ENCODE results near the gene MOBP.

DNA sequence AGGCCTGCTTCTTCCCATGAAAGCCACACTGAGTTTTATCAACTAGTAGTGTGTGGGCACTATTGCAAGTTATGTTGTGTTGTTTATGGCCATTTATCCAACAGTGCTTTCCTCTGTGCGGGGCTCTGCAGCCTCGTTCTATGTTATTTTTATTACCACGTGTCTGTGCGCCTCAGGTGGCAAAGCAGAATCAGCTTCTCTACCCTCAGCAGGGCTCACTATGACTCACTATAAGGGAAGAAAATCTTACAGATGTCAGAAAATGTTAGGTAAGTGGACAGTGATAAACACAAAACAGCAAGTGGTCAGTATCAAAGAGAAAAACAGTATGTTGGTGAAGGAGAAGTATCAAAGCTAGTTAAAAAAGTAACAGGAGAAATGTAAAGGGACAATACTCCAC, 61.4 kb downstream of the MOBP start:
- no peak for TF ChIP-seq POLR2A (IDR thresholded peaks at IDR 0.05; ENCODE audit: low read depth, low read length)
- TF ChIP-seq POLR2AphosphoS5 (IDR thresholded peaks at IDR 0.05; ENCODE audit: low read depth, low read length): no peak

All from GM12892 (cell line).